ENCODE data around the gene CNTN1.

CNTN1 gene

GRCh38 chr12:40828593-40828990, 136.4 kb downstream of the CNTN1 start:
- Histone ChIP-seq H4K20me1 (ENCODE audit: insufficient read depth, low read length) (no peaks in the 10 kb centered on the region), H3K4me2 (ENCODE audit: insufficient read depth, low read length) (no peak overlapping the region), H3K79me2 (ENCODE audit: insufficient read depth, low read length) (no peaks in the 10 kb centered on the region), H3K4me3 (ENCODE audit: low read depth in 1 of 2, low read length in 2 of 2) (no peak overlapping the region), H3K9me3 (ENCODE audit: insufficient read depth, low read length, severe bottlenecking) (no peaks in the 10 kb centered on the region), H3K4me1 (ENCODE audit: insufficient read depth, low read length) (no peaks in the 10 kb centered on the region), H3K27ac (ENCODE audit: low read length) (no peak overlapping the region), H2AFZ (ENCODE audit: low read depth, low read length) (no peak overlapping the region), H3K9ac (ENCODE audit: low read depth, low read length) (no peak overlapping the region), H3K27me3 (ENCODE audit: insufficient read depth, low read length, poor library complexity) (no peaks in the 10 kb centered on the region), H3K36me3 (ENCODE audit: insufficient read depth, low read length) (no peaks in the 10 kb centered on the region)
- DNase-seq (no peak), ATAC-seq (ENCODE audit: insufficient read depth, low read depth) (no peak)
- no peak for TF ChIP-seq EZH2 (IDR thresholded peaks at IDR 0.05; ENCODE audit: borderline replicate concordance, low read depth, low read length, severe bottlenecking)
- TF ChIP-seq CTCF (IDR thresholded peaks at IDR 0.05; ENCODE audit: borderline replicate concordance, extremely low read depth, low read length, poor library complexity, severe bottlenecking) = no peak

- no peak overlapping the region for H3K4me3 ChIP-seq (ENCODE audit: low read depth in 1 of 2, low read length in 2 of 2)
- H3K36me3 ChIP-seq (ENCODE audit: insufficient read depth, low read length) = no peaks in the 10 kb centered on the region
- H3K4me2 ChIP-seq (ENCODE audit: insufficient read depth, low read length) = no peak overlapping the region
- no peak overlapping the region for H2AFZ ChIP-seq (ENCODE audit: low read depth, low read length)
- TF ChIP-seq CTCF (IDR thresholded peaks at IDR 0.05; ENCODE audit: borderline replicate concordance, extremely low read depth, low read length, poor library complexity, severe bottlenecking) (no peak), EZH2 (IDR thresholded peaks at IDR 0.05; ENCODE audit: borderline replicate concordance, low read depth, low read length, severe bottlenecking) (no peak)
- no peak overlapping the region for H3K27ac ChIP-seq (ENCODE audit: low read length)
- DNase-seq = no peak
- H3K4me1 ChIP-seq (ENCODE audit: insufficient read depth, low read length) = no peaks in the 10 kb centered on the region
- no peaks in the 10 kb centered on the region for H3K9me3 ChIP-seq (ENCODE audit: insufficient read depth, low read length, severe bottlenecking)
- H3K9ac ChIP-seq (ENCODE audit: low read depth, low read length) = no peak overlapping the region
- no peaks in the 10 kb centered on the region for H4K20me1 ChIP-seq (ENCODE audit: insufficient read depth, low read length)
- H3K27me3 ChIP-seq (ENCODE audit: insufficient read depth, low read length, poor library complexity) = no peaks in the 10 kb centered on the region
- ATAC-seq (ENCODE audit: insufficient read depth, low read depth) = no peak
- H3K79me2 ChIP-seq (ENCODE audit: insufficient read depth, low read length) = no peaks in the 10 kb centered on the region
Observed at GRCh38 chr12:40829738-40830144, 137.5 kb downstream of the CNTN1 start.

GRCh38 chr12:40831916-40832315, 139.7 kb downstream of the CNTN1 start:
- no peaks in the 10 kb centered on the region for H4K20me1 ChIP-seq (ENCODE audit: insufficient read depth, low read length)
- H3K4me2 ChIP-seq (ENCODE audit: insufficient read depth, low read length) = no peak overlapping the region
- ATAC-seq (ENCODE audit: insufficient read depth, low read depth) = no peak
- no peak overlapping the region for H2AFZ ChIP-seq (ENCODE audit: low read depth, low read length)
- no peak overlapping the region for H3K9ac ChIP-seq (ENCODE audit: low read depth, low read length)
- H3K36me3 ChIP-seq (ENCODE audit: insufficient read depth, low read length) = no peaks in the 10 kb centered on the region
- no peak overlapping the region for H3K27ac ChIP-seq (ENCODE audit: low read length)
- H3K27me3 ChIP-seq (ENCODE audit: insufficient read depth, low read length, poor library complexity) = no peaks in the 10 kb centered on the region
- DNase-seq = no peak
- H3K4me3 ChIP-seq (ENCODE audit: low read depth in 1 of 2, low read length in 2 of 2) = no peak overlapping the region
- TF ChIP-seq CTCF (IDR thresholded peaks at IDR 0.05; ENCODE audit: borderline replicate concordance, extremely low read depth, low read length, poor library complexity, severe bottlenecking) (no peak), EZH2 (IDR thresholded peaks at IDR 0.05; ENCODE audit: borderline replicate concordance, low read depth, low read length, severe bottlenecking) (no peak)
- H3K4me1 ChIP-seq (ENCODE audit: insufficient read depth, low read length) = no peaks in the 10 kb centered on the region
- no peaks in the 10 kb centered on the region for H3K79me2 ChIP-seq (ENCODE audit: insufficient read depth, low read length)
- H3K9me3 ChIP-seq (ENCODE audit: insufficient read depth, low read length, severe bottlenecking) = no peaks in the 10 kb centered on the region

- no peak overlapping the region for H3K4me3 ChIP-seq (ENCODE audit: low read depth in 1 of 2, low read length in 2 of 2)
- no peak overlapping the region for H3K27ac ChIP-seq (ENCODE audit: low read length)
- ATAC-seq (ENCODE audit: insufficient read depth, low read depth) = no peak
- H3K36me3 ChIP-seq (ENCODE audit: insufficient read depth, low read length) = no peaks in the 10 kb centered on the region
- no peak overlapping the region for H3K9ac ChIP-seq (ENCODE audit: low read depth, low read length)
- H3K9me3 ChIP-seq (ENCODE audit: insufficient read depth, low read length, severe bottlenecking) = no peaks in the 10 kb centered on the region
- H4K20me1 ChIP-seq (ENCODE audit: insufficient read depth, low read length) = no peaks in the 10 kb centered on the region
- TF ChIP-seq EZH2 (IDR thresholded peaks at IDR 0.05; ENCODE audit: borderline replicate concordance, low read depth, low read length, severe bottlenecking) (no peak), CTCF (IDR thresholded peaks at IDR 0.05; ENCODE audit: borderline replicate concordance, extremely low read depth, low read length, poor library complexity, severe bottlenecking) (no peak)
- DNase-seq = no peak
- H3K4me1 ChIP-seq (ENCODE audit: insufficient read depth, low read length) = no peaks in the 10 kb centered on the region
- H3K4me2 ChIP-seq (ENCODE audit: insufficient read depth, low read length) = no peak overlapping the region
- no peaks in the 10 kb centered on the region for H3K27me3 ChIP-seq (ENCODE audit: insufficient read depth, low read length, poor library complexity)
- H2AFZ ChIP-seq (ENCODE audit: low read depth, low read length) = no peak overlapping the region
- no peaks in the 10 kb centered on the region for H3K79me2 ChIP-seq (ENCODE audit: insufficient read depth, low read length)
Observed at GRCh38 chr12:40832668-40833067, 140.4 kb downstream of the CNTN1 start.

Measured in DND-41 (cell line).